K562 (cell line): ENCODE data around the gene ISYNA1. TPM values are rescaled to one million over a fixed set of nuclear protein-coding genes. Genes with fewer than 3 reads are reported as not detected.

ENCODE experiments used
- CBX3 ChIP-seq, 2 experiments: IDR thresholded peaks; 1 replicate in 1 of 2; 2 replicates in 1 of 2; pipeline ENCODE4 v1.6.1; 2012; ENCODE audit warnings: inconsistent platforms in 2 of 2, low read length in 2 of 2, borderline replicate concordance in 1 of 2, control low read depth in 1 of 2
- EZH2 ChIP-seq: IDR thresholded peaks from 2 replicates; pipeline ENCODE4 v1.6.1; 2012; ENCODE audit warnings: low read depth, mild to moderate bottlenecking, inconsistent platforms, low read length, borderline replicate concordance
- ILF3 ChIP-seq: fragments of 450-650 bp; IDR thresholded peaks from 2 replicates; pipeline ENCODE4 v1.6.1; 2018; ENCODE audit warnings: antibody characterized with exemption, mild to moderate bottlenecking, moderate library complexity, borderline replicate concordance
- MCM5 ChIP-seq: fragments of 450-650 bp; IDR thresholded peaks from 2 replicates; pipeline ENCODE4 v1.6.1; 2016; ENCODE audit warnings: low read depth
- POLR3A ChIP-seq: IDR thresholded peaks from 2 replicates; pipeline ENCODE4 v1.6.1; 2011; ENCODE audit warnings: borderline replicate concordance, mild to moderate bottlenecking, moderate library complexity; ENCODE audit not compliant: insufficient read length, insufficient read depth; ENCODE audit errors: extremely low read depth
- SP2 ChIP-seq: IDR thresholded peaks from 2 replicates; pipeline ENCODE4 v1.6.1; 2011; ENCODE audit warnings: mild to moderate bottlenecking, low read depth, low read length, moderate library complexity; ENCODE audit not compliant: poor library complexity, severe bottlenecking; ENCODE audit errors: extremely low read depth
- SRSF7 ChIP-seq: fragments of 200-400 bp; formaldehyde crosslinking; optimal IDR thresholded peaks from 2 replicates; pipeline ENCODE3; 2017; ENCODE audit warnings: mild to moderate bottlenecking, low read depth, low read length
- STAT5B ChIP-seq: fragments of 250-450 bp; sonication (Bioruptor Pico); IDR thresholded peaks from 2 replicates; pipeline ENCODE4 v1.8.0; 2021; ENCODE audit warnings: mild to moderate bottlenecking, inconsistent platforms
- ZNF197 ChIP-seq: fragments of 200-800 bp; sonication (Bioruptor generic); IDR thresholded peaks from 2 replicates; pipeline ENCODE4 v1.6.1; 2016; ENCODE audit warnings: low read depth, missing genetic modification characterization, missing compliant biosample characterization
- polyA plus RNA-seq, 8 experiments: library from polyadenylated mRNA; depleted of rRNA in 4 of 8; stranded (reverse) in 5 of 8; unstranded in 3 of 8; fragments of >200 nt; fragmentation: Nextera tagmentation in 2 of 8; fragmentation: Illumina TruSeq in 1 of 8; extraction: Ambion mirVana in 2 of 8; extraction: Trizol in 1 of 8; gene quantifications; 2 replicates each; pipeline versions ENCODE4 v1.2.1 to v1.2.3, GENCODE V29; 2011 to 2014; ENCODE audit warnings: inconsistent platforms in 1 of 8, missing spikeins in 1 of 8
- total RNA-seq, 7 experiments: library from RNA; depleted of rRNA in 6 of 7; stranded (reverse); fragments of >200 nt in 6 of 7; fragmentation: Illumina TruSeq in 2 of 7; extraction: Trizol in 2 of 7; gene quantifications; 2 replicates each; pipeline versions ENCODE4 v1.2.1 to v1.2.3, GENCODE V29; 2011 to 2021; ENCODE audit warnings: low replicate concordance in 1 of 7
- TF ChIP-seq, protein P1 (sequence below): fragments of 450-650 bp; formaldehyde crosslinking; conservative IDR thresholded peaks from 2 replicates; pipeline ENCODE4 v1.4.0; 2022; ENCODE audit warnings: mild to moderate bottlenecking, missing genetic modification characterization
- TF ChIP-seq, protein P2 (sequence below): fragments of 450-650 bp; IDR thresholded peaks from 2 replicates; pipeline ENCODE4 v1.6.1; 2014; ENCODE audit warnings: low read depth, mild to moderate bottlenecking, moderate library complexity, borderline replicate concordance
- TF ChIP-seq, protein P3 (sequence below): IDR thresholded peaks from 2 replicates; pipeline ENCODE4 v1.6.1; 2011; ENCODE audit not compliant: insufficient read length; ENCODE audit errors: extremely low read depth
- TF ChIP-seq, protein P4 (sequence below): fragments of 250-450 bp; sonication (Bioruptor Pico); IDR thresholded peaks from 2 replicates; pipeline ENCODE4 v1.5.0; 2020; ENCODE audit warnings: mild to moderate bottlenecking
- TF ChIP-seq, protein P5 (sequence below): fragments of 150-350 bp; conservative IDR thresholded peaks from 2 replicates; pipeline ENCODE4 v1.6.1; 2014; ENCODE audit warnings: low read length
- TF ChIP-seq, protein P6 (sequence below): IDR thresholded peaks from 2 replicates; pipeline ENCODE4 v1.6.1; 2011; ENCODE audit warnings: borderline replicate concordance, low read depth, mild to moderate bottlenecking, moderate library complexity, low read length; ENCODE audit not compliant: insufficient read depth, poor library complexity, severe bottlenecking

ISYNA1 gene
- total and polyA plus RNA-seq, 9 of the 15 experiments (the other 6 are each of a cell fraction or from before 2014, with no cell fraction given), result 21.8 to 460 (median 93.2) TPM

DNA sequence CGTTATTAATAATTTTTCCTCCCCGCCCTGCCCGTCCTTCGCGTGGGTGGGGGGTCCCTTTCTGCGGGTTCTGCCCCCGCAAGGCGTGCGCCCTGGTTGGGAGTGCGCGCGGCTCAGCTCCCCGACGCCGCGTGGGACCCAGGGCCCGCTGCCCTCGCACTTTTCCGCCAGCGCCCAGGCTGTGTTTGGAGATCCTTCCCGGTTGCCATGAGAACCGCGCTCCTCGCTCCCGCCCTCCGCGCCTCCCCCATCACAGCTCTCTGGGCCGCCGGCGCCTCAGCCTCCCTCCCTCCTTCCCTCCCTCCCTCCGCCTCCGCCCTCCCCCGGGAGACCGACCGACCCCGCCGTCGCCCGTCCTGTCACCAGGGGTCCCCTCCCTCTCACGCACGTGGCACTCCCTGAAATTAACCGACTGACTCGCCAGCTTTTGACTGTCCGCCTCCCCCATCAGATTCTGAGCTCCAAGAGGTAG lies 21.1 kb downstream of the ISYNA1 start (continued):
- TF ChIP-seq, protein P1, sequence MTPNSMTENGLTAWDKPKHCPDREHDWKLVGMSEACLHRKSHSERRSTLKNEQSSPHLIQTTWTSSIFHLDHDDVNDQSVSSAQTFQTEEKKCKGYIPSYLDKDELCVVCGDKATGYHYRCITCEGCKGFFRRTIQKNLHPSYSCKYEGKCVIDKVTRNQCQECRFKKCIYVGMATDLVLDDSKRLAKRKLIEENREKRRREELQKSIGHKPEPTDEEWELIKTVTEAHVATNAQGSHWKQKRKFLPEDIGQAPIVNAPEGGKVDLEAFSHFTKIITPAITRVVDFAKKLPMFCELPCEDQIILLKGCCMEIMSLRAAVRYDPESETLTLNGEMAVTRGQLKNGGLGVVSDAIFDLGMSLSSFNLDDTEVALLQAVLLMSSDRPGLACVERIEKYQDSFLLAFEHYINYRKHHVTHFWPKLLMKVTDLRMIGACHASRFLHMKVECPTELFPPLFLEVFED (CRISPR knock-in tag), result 0 out of 2 replicates have a peak, but pooled peaks have one; percentile 47
- TF ChIP-seq, protein P2, sequence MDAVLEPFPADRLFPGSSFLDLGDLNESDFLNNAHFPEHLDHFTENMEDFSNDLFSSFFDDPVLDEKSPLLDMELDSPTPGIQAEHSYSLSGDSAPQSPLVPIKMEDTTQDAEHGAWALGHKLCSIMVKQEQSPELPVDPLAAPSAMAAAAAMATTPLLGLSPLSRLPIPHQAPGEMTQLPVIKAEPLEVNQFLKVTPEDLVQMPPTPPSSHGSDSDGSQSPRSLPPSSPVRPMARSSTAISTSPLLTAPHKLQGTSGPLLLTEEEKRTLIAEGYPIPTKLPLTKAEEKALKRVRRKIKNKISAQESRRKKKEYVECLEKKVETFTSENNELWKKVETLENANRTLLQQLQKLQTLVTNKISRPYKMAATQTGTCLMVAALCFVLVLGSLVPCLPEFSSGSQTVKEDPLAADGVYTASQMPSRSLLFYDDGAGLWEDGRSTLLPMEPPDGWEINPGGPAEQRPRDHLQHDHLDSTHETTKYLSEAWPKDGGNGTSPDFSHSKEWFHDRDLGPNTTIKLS, result no peak; the same call in 1 of the 2 replicates
- TF ChIP-seq, protein P3, sequence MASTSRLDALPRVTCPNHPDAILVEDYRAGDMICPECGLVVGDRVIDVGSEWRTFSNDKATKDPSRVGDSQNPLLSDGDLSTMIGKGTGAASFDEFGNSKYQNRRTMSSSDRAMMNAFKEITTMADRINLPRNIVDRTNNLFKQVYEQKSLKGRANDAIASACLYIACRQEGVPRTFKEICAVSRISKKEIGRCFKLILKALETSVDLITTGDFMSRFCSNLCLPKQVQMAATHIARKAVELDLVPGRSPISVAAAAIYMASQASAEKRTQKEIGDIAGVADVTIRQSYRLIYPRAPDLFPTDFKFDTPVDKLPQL, result no peak
- no peak for TF ChIP-seq ZNF197 (CRISPR knock-in tag)
- TF ChIP-seq ILF3, result no peak
- TF ChIP-seq SRSF7, result no peak
- TF ChIP-seq, protein P4, sequence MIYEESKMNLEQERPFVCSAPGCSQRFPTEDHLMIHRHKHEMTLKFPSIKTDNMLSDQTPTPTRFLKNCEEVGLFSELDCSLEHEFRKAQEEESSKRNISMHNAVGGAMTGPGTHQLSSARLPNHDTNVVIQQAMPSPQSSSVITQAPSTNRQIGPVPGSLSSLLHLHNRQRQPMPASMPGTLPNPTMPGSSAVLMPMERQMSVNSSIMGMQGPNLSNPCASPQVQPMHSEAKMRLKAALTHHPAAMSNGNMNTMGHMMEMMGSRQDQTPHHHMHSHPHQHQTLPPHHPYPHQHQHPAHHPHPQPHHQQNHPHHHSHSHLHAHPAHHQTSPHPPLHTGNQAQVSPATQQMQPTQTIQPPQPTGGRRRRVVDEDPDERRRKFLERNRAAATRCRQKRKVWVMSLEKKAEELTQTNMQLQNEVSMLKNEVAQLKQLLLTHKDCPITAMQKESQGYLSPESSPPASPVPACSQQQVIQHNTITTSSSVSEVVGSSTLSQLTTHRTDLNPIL (CRISPR knock-in tag), result no peak
- no peak for TF ChIP-seq CBX3 (IDR thresholded peaks at IDR 0.05; ENCODE audit: borderline replicate concordance in 1 of 2, low read length in 2 of 2)
- TF ChIP-seq, protein P5, sequence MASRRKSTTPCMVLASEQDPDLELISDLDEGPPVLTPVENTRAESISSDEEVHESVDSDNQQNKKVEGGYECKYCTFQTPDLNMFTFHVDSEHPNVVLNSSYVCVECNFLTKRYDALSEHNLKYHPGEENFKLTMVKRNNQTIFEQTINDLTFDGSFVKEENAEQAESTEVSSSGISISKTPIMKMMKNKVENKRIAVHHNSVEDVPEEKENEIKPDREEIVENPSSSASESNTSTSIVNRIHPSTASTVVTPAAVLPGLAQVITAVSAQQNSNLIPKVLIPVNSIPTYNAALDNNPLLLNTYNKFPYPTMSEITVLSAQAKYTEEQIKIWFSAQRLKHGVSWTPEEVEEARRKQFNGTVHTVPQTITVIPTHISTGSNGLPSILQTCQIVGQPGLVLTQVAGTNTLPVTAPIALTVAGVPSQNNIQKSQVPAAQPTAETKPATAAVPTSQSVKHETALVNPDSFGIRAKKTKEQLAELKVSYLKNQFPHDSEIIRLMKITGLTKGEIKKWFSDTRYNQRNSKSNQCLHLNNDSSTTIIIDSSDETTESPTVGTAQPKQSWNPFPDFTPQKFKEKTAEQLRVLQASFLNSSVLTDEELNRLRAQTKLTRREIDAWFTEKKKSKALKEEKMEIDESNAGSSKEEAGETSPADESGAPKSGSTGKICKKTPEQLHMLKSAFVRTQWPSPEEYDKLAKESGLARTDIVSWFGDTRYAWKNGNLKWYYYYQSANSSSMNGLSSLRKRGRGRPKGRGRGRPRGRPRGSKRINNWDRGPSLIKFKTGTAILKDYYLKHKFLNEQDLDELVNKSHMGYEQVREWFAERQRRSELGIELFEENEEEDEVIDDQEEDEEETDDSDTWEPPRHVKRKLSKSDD, result no peak
- no peak for TF ChIP-seq STAT5B
- no peak for TF ChIP-seq MCM5
- no peak for TF ChIP-seq SP2
- no peak for TF ChIP-seq EZH2
- TF ChIP-seq POLR3A, result no peak
- TF ChIP-seq, protein P6, sequence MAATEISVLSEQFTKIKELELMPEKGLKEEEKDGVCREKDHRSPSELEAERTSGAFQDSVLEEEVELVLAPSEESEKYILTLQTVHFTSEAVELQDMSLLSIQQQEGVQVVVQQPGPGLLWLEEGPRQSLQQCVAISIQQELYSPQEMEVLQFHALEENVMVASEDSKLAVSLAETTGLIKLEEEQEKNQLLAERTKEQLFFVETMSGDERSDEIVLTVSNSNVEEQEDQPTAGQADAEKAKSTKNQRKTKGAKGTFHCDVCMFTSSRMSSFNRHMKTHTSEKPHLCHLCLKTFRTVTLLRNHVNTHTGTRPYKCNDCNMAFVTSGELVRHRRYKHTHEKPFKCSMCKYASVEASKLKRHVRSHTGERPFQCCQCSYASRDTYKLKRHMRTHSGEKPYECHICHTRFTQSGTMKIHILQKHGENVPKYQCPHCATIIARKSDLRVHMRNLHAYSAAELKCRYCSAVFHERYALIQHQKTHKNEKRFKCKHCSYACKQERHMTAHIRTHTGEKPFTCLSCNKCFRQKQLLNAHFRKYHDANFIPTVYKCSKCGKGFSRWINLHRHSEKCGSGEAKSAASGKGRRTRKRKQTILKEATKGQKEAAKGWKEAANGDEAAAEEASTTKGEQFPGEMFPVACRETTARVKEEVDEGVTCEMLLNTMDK, result no peak
